Lower lobe of right lung (tissue), 2 donors: ENCODE measurements around the gene RGL1. TPM values are rescaled to one million over a fixed set of nuclear protein-coding genes. Genes with fewer than 3 reads are reported as not detected.

Experiments used
- ATAC-seq, 2 donors: fragments of 200-7000 bp; cut with Tn5 transposase; one replicate each; pipeline ENCODE4 v1.9.1; 2020 to 2022; ENCODE audit warnings: mild to moderate bottlenecking in 2 of 2, moderate library complexity in 2 of 2
- DNase-seq: peaks from one replicate; pipeline ENCODE4 v3.0.0-alpha.2; 2020
- H3K27ac ChIP-seq: fragments of 200-600 bp; one replicate; pipeline ENCODE4 v1.8.0; 2022
- H3K27me3 ChIP-seq: fragments of 200-600 bp; one replicate; pipeline ENCODE4 v1.8.0; 2022; ENCODE audit warnings: low read depth
- H3K36me3 ChIP-seq: fragments of 200-600 bp; one replicate; pipeline ENCODE4 v1.8.0; 2022; ENCODE audit warnings: mild to moderate bottlenecking
- H3K4me1 ChIP-seq: fragments of 200-600 bp; one replicate; pipeline ENCODE4 v1.8.0; 2022
- H3K4me3 ChIP-seq: fragments of 200-600 bp; one replicate; pipeline ENCODE4 v1.8.0; 2022; ENCODE audit warnings: mild to moderate bottlenecking
- H3K9me3 ChIP-seq: fragments of 200-600 bp; one replicate; pipeline ENCODE4 v1.8.0; 2022
- intact Hi-C: fragments of 100-400 bp; cut with DNase I; formaldehyde crosslinking; loops from one replicate; pipeline ENCODE4 v1.11.0; 2022
- total RNA-seq: library from RNA; stranded (reverse); fragmentation: NEBNext Ultra II Directional; extraction: Animal tissue kit (Norgen Biotek cat#: 25700); gene quantifications from one replicate; pipeline ENCODE4 v1.2.1, GENCODE V29; 2021
- TF ChIP-seq, protein P1 (sequence below): fragments of 200-600 bp; IDR thresholded peaks from one replicate; pipeline ENCODE4 v1.8.0; 2022; ENCODE audit warnings: antibody characterized with exemption, mild to moderate bottlenecking
- donor health status: DM: no; HTN: yes; CAD: no; lungs with severe emphysema.

Gene RGL1
- total RNA-seq, 1 donor from 2014 or later = 37.6 TPM

DNA sequence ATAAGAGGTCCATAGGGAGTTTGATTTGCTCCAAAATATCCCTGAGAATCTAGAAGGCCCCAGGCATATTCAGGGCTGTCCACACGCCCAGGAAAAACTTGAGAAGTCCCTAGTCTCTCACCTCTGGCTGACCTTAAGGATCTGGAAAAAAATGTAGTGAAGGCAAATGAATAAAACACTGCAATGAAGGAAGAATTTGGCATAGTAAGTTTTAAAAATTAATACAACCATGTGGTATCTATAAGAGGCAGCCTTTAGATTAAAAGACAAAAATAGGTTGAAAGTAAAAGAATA lies 141.3 kb downstream of the RGL1 start:
- Histone ChIP-seq H3K36me3 (no peaks in the 10 kb centered on the region), H3K9me3 (no peaks in the 10 kb centered on the region), H3K27me3 (no peaks in the 10 kb centered on the region), H3K27ac (no peak overlapping the region), H3K4me1 (no peaks in the 10 kb centered on the region), H3K4me3 (no peak overlapping the region)
- intact Hi-C loops = no loop called here
- DNase-seq = no peak
- TF ChIP-seq, protein P1, sequence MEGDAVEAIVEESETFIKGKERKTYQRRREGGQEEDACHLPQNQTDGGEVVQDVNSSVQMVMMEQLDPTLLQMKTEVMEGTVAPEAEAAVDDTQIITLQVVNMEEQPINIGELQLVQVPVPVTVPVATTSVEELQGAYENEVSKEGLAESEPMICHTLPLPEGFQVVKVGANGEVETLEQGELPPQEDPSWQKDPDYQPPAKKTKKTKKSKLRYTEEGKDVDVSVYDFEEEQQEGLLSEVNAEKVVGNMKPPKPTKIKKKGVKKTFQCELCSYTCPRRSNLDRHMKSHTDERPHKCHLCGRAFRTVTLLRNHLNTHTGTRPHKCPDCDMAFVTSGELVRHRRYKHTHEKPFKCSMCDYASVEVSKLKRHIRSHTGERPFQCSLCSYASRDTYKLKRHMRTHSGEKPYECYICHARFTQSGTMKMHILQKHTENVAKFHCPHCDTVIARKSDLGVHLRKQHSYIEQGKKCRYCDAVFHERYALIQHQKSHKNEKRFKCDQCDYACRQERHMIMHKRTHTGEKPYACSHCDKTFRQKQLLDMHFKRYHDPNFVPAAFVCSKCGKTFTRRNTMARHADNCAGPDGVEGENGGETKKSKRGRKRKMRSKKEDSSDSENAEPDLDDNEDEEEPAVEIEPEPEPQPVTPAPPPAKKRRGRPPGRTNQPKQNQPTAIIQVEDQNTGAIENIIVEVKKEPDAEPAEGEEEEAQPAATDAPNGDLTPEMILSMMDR = no peak
- no peak for ATAC-seq

DNA sequence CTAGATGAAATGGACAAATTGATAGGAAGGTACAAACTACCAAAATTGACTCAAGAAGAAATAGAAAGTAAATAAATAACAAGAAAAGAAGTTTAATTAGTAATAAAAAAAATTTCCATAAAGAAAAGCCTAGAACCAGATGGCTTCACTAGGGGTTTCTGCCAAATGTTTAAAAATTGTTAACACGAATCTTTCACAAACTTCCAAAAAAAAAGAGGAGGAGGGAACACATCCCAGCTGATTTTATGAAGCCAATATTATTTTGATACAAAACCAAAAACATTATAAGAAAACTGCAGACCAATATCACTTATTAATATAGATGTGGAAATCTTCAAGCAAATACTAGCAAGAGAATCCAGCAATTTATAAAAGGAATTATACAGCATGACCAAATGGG lies 143.1 kb downstream of the RGL1 start:
- Histone ChIP-seq H3K4me1 (no peaks in the 10 kb centered on the region), H3K36me3 (no peaks in the 10 kb centered on the region), H3K4me3 (no peak overlapping the region), H3K27me3 (no peaks in the 10 kb centered on the region), H3K9me3 (no peaks in the 10 kb centered on the region), H3K27ac (no peak overlapping the region)
- ATAC-seq = no peak
- intact Hi-C loops = no loop called here
- TF ChIP-seq, protein P1 = no peak
- DNase-seq = no peak

GRCh38 chr1:183952101-183952500 lies 147.2 kb downstream of the RGL1 start:
- Histone ChIP-seq H3K9me3 (no peaks in the 10 kb centered on the region), H3K27ac (no peak overlapping the region), H3K36me3 (no peaks in the 10 kb centered on the region), H3K27me3 (no peaks in the 10 kb centered on the region), H3K4me3 (no peak overlapping the region), H3K4me1 (peaks cover 14% of the 10 kb centered on the region)
- TF ChIP-seq, protein P1 = no peak
- no peak for DNase-seq
- ATAC-seq = no peak
- intact Hi-C loops = no loop called here

GRCh38 chr1:183953031-183953430 lies 148.1 kb downstream of the RGL1 start:
- Histone ChIP-seq H3K27ac (no peak overlapping the region), H3K4me3 (no peak overlapping the region), H3K36me3 (no peaks in the 10 kb centered on the region), H3K27me3 (no peaks in the 10 kb centered on the region), H3K9me3 (no peaks in the 10 kb centered on the region), H3K4me1 (peaks cover 17% of the 10 kb centered on the region)
- intact Hi-C loops = no loop called here
- TF ChIP-seq, protein P1 = no peak
- no peak for ATAC-seq
- DNase-seq = no peak

DNA sequence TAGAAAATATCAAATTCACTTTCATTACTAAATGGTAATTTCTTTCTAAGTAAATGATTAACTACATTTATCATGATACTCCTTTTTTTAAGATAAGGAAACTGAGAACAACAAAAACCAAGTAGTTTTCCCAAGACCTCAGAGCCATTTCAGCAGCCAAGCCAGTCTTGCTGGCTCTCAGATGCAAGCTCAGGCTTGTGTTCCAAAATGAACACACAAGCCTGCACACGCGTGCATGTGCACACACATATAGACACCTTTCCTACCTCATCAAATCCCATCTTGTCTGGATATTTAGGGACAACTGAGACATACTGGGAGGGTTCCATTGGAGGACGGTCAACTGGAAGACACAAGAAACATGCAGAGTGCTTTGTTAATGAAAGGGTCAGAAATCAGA lies 149.6 kb downstream of the RGL1 start:
- peaks cover 17% of the 10 kb centered on the region for H3K4me1 ChIP-seq
- intact Hi-C loops = no loop called here
- DNase-seq (no peak), ATAC-seq (no peak)
- no peaks in the 10 kb centered on the region for H3K27me3 ChIP-seq
- no peak overlapping the region for H3K4me3 ChIP-seq
- no peaks in the 10 kb centered on the region for H3K36me3 ChIP-seq
- TF ChIP-seq, protein P1 = no peak
- H3K27ac ChIP-seq = no peak overlapping the region
- H3K9me3 ChIP-seq = no peaks in the 10 kb centered on the region

- no peak overlapping the region for H3K4me3 ChIP-seq
- intact Hi-C loops = no loop called here
- ATAC-seq (peak; percentile 91 to 94), DNase-seq (no peak)
- no peaks in the 10 kb centered on the region for H3K36me3 ChIP-seq
- TF ChIP-seq, protein P1 = peak; percentile 20
- H3K27me3 ChIP-seq = no peaks in the 10 kb centered on the region
- no peaks in the 10 kb centered on the region for H3K9me3 ChIP-seq
- H3K27ac ChIP-seq = peak overlapping the region; percentile 25
- peaks cover 17% of the 10 kb centered on the region for H3K4me1 ChIP-seq
These were observed 151.8 kb downstream of the RGL1 start for GRCh38 chr1:183956559-183957188.
